CD4-positive, CD25-positive, alpha-beta regulatory T cell (primary cell): ENCODE data around the gene SPEM3. TPM values are rescaled to one million over a fixed set of nuclear protein-coding genes. Genes with fewer than 3 reads are reported as not detected.

Experiments
- ATAC-seq, 2 donors: fragments of 150-1000 bp; cut with Tn5 transposase; one replicate each; pipeline ENCODE4 v1.10.0; 2021; ENCODE audit warnings: low read depth in 2 of 2, moderate number of reproducible peaks in 2 of 2, moderate library complexity in 1 of 2
- DNase-seq, 3 donors: peaks; one replicate each; pipeline versions ENCODE4 v3.0.0 to v3.0.0-alpha.2; 2012 to 2022; ENCODE audit warnings: mixed read lengths in 1 of 3
- H3K27ac ChIP-seq: one replicate; pipeline ENCODE4 v1.7.0; 2013; ENCODE audit warnings: mild to moderate bottlenecking, low read length; ENCODE audit not compliant: insufficient read depth, poor library complexity, severe bottlenecking
- H3K27me3 ChIP-seq: one replicate; pipeline ENCODE4 v1.7.0; 2013; ENCODE audit warnings: low read length; ENCODE audit not compliant: control insufficient read depth, insufficient read depth
- H3K36me3 ChIP-seq: one replicate; pipeline ENCODE4 v1.7.0; 2013; ENCODE audit warnings: mild to moderate bottlenecking, low read length, moderate library complexity; ENCODE audit not compliant: control insufficient read depth, insufficient read depth
- H3K4me1 ChIP-seq: 2 replicates; pipeline ENCODE4 v1.7.0; 2013; ENCODE audit warnings: mild to moderate bottlenecking, low read length; ENCODE audit not compliant: insufficient read depth, control insufficient read depth, poor library complexity, severe bottlenecking
- H3K4me3 ChIP-seq: one replicate; pipeline ENCODE4 v1.7.0; 2013; ENCODE audit warnings: low read depth, mild to moderate bottlenecking, low read length, moderate library complexity
- H3K9me3 ChIP-seq, 2 experiments: 1 replicate in 1 of 2; 2 replicates in 1 of 2; pipeline ENCODE4 v1.7.0; 2013; ENCODE audit warnings: low read length in 2 of 2, mild to moderate bottlenecking in 1 of 2, moderate library complexity in 1 of 2; ENCODE audit not compliant: control insufficient read depth in 2 of 2
- H3K27ac Mint-ChIP-seq, 3 donors: one replicate each; pipeline ENCODE4 v1.8.0; 2020 to 2022; ENCODE audit warnings: mild to moderate bottlenecking in 3 of 3, mixed read lengths in 3 of 3, moderate library complexity in 2 of 3
- H3K27me3 Mint-ChIP-seq: one replicate; pipeline ENCODE4 v1.8.0; 2022; ENCODE audit warnings: mild to moderate bottlenecking, mixed read lengths
- H3K36me3 Mint-ChIP-seq: one replicate; pipeline ENCODE4 v1.8.0; 2020; ENCODE audit warnings: mixed read lengths
- H3K4me1 Mint-ChIP-seq, 4 donors: one replicate each; pipeline ENCODE4 v1.8.0; 2020 to 2022; ENCODE audit warnings: mixed read lengths in 4 of 4, mild to moderate bottlenecking in 1 of 4
- H3K4me3 Mint-ChIP-seq, 4 donors: one replicate each; pipeline ENCODE4 v1.8.0; 2020 to 2022; ENCODE audit warnings: mild to moderate bottlenecking in 4 of 4, mixed read lengths in 4 of 4, moderate library complexity in 3 of 4
- H3K9me3 Mint-ChIP-seq, 7 donors: one replicate each; pipeline ENCODE4 v1.8.0; 2020 to 2022; ENCODE audit warnings: mixed read lengths in 7 of 7, mild to moderate bottlenecking in 3 of 7, moderate library complexity in 2 of 7
- polyA plus RNA-seq, 4 donors: library from polyadenylated mRNA; unstranded; fragments of 300-500 nt; fragmentation: Illumina TruSeq; gene quantifications; one replicate each; pipeline ENCODE4 v1.2.3, GENCODE V29; 2021
- total RNA-seq: library from RNA; stranded (reverse); gene quantifications from one replicate; pipeline ENCODE4 v1.2.3, GENCODE V29; 2022

Gene SPEM3
- total and polyA plus RNA-seq, 5 donors from 2014 or later = not detected

GRCh38 chr17:7442142-7442541 is 13.5 kb downstream of the SPEM3 start:
- H3K27me3 Mint-ChIP-seq = peaks cover 78% of the 10 kb centered on the region
- H3K9me3 ChIP-seq = no peaks in the 10 kb centered on the region
- ATAC-seq (no peak), DNase-seq (no peak)
- no peaks in the 10 kb centered on the region for H3K36me3 ChIP-seq
- H3K4me3 ChIP-seq = no peak overlapping the region
- H3K9me3 Mint-ChIP-seq = peaks cover 0 to 3% (median 0%) of the 10 kb centered on the region in 7 donors
- H3K4me1 ChIP-seq = peaks cover 61% of the 10 kb centered on the region
- peaks cover 19% of the 10 kb centered on the region for H3K36me3 Mint-ChIP-seq
- H3K4me1 Mint-ChIP-seq = peaks cover 4 to 61% (median 27%) of the 10 kb centered on the region in 4 donors
- H3K27ac ChIP-seq = no peak overlapping the region
- H3K27ac Mint-ChIP-seq = no peak overlapping the region
- H3K27me3 ChIP-seq = peaks cover 34% of the 10 kb centered on the region
- H3K4me3 Mint-ChIP-seq = peak overlapping the region in 2 of 4 donors; percentile 19 to 87

DNA sequence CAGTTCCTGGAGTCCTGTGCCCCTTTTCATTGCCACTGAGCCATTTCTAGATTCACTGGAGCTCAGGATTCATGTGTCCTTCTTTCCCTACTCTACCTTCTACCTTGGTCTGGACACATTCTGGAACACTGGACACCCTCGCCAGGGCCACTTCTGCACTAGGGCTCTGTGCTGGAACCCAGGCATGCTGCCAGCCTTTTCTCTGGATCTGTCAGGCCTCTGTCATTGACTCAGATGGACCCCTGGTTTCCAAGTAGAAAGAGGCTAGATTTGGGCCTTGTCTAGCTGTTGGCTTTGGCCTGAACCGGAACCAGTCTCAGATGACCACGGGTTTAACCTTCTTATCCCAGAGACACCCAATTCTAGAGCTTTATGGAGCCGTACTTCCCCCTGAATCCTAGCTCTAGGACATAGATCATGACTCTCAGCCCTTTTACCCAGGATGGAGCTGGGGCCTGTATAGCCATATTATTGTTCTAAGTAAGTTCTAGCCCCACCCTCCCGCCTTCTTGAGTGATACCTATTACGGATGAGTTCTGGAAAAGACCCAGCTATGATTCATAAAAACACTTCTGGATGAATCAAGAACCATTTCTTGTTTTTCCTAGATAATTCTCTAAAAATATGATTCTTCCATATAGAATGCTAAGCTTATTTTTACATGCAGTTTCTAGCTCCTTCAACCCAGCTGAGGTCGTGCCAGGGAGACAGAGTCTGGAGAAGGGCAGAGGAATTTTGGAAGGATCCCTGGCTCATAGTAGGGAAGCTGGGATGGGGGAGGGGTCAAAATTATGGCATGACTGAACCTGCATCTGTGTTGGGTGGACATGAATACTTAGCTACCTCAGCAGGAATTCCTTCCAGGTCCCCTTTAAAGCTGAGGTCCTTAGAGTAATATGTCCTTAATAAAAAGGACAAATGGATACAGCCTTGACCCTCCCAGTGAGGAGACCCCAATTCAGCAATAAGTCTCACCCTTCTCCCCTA is 15.1 kb downstream of the SPEM3 start:
- no peaks in the 10 kb centered on the region for H3K36me3 ChIP-seq
- peaks cover 34% of the 10 kb centered on the region for H3K27me3 ChIP-seq
- H3K4me3 ChIP-seq = no peak overlapping the region
- H3K36me3 Mint-ChIP-seq = peaks cover 19% of the 10 kb centered on the region
- H3K9me3 Mint-ChIP-seq = peaks cover 0 to 6% (median 0%) of the 10 kb centered on the region in 7 donors
- H3K27ac ChIP-seq = no peak overlapping the region
- peaks cover 4 to 50% (median 22%) of the 10 kb centered on the region in 4 donors for H3K4me1 Mint-ChIP-seq
- no peak for ATAC-seq
- peaks cover 83% of the 10 kb centered on the region for H3K27me3 Mint-ChIP-seq
- H3K4me1 ChIP-seq = peaks cover 45% of the 10 kb centered on the region
- no peak for DNase-seq
- H3K9me3 ChIP-seq = no peaks in the 10 kb centered on the region
- no peak overlapping the region for H3K27ac Mint-ChIP-seq
- peak overlapping the region in 1 of 4 donors; percentile 50 for H3K4me3 Mint-ChIP-seq

- ATAC-seq (no peak), DNase-seq (no peak)
- Histone ChIP-seq H3K36me3 (no peaks in the 10 kb centered on the region), H3K27ac (no peak within 1 kb of the TSS), H3K27me3 (peaks cover 30% of the 10 kb centered on the region), H3K4me3 (no peak within 1 kb of the TSS), H3K9me3 (no peaks in the 10 kb centered on the region), H3K4me1 (peaks cover 33% of the 10 kb centered on the region)
- H3K4me1 Mint-ChIP-seq = peaks cover 4 to 42% (median 18%) of the 10 kb centered on the region in 4 donors
- H3K27ac Mint-ChIP-seq = peak within 1 kb of the TSS in 2 of 3 donors; percentile 40 to 76
- H3K9me3 Mint-ChIP-seq = peaks cover 0 to 6% (median 0%) of the 10 kb centered on the region in 7 donors
- H3K36me3 Mint-ChIP-seq = peaks cover 18% of the 10 kb centered on the region
- peak within 1 kb of the TSS; percentile 62 to 85 (median 78) for H3K4me3 Mint-ChIP-seq
- H3K27me3 Mint-ChIP-seq = peaks cover 84% of the 10 kb centered on the region
Measured at GRCh38 chr17:7444682-7445618, 16.3 kb downstream of the SPEM3 start, which contains the start of gene CHRNB1. Gene CHRNB1, plus strand, starts transcription at chr17:7445061. Its CDS starts 67 bp downstream, at chr17:7445128.

DNA sequence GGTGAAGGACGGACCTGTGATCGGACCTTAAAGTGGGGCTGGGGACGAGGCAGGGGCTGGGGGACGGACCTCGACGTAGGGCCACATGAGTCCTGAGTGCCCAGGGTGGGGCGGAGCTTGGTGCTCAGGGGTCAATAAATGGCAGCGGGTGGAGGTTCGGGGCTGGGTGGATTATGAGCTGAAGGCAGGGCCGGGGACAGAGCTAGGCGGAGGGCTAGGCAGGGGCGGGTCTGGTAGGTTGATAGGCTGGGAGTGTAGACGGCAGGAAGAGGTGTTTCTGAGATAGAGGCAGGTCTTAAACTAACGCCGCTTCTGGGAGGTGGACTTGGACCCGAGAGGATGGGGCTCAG is 16.9 kb downstream of the SPEM3 start:
- H3K27me3 ChIP-seq = peaks cover 30% of the 10 kb centered on the region
- Mint-ChIP-seq H3K36me3 (peaks cover 21% of the 10 kb centered on the region), H3K27ac (peak overlapping the region in 2 of 3 donors; percentile 40 to 76), H3K4me3 (peak overlapping the region; percentile 62 to 85 (median 78)), H3K27me3 (peaks cover 77% of the 10 kb centered on the region), H3K4me1 (peaks cover 8 to 38% (median 14%) of the 10 kb centered on the region in 4 donors), H3K9me3 (peaks cover 0 to 6% (median 0%) of the 10 kb centered on the region in 7 donors)
- ATAC-seq (peak; percentile 72 to 83), DNase-seq (peak in 2 of 3 donors; percentile 44 to 64)
- peaks cover 27% of the 10 kb centered on the region for H3K4me1 ChIP-seq
- H3K36me3 ChIP-seq = no peaks in the 10 kb centered on the region
- H3K27ac ChIP-seq = no peak overlapping the region
- H3K9me3 ChIP-seq = no peaks in the 10 kb centered on the region
- no peak overlapping the region for H3K4me3 ChIP-seq

- Mint-ChIP-seq H3K36me3 (peaks cover 21% of the 10 kb centered on the region), H3K4me3 (peak overlapping the region in 1 of 4 donors; percentile 24), H3K4me1 (peaks cover 8 to 33% (median 14%) of the 10 kb centered on the region in 4 donors), H3K27me3 (peaks cover 49% of the 10 kb centered on the region), H3K9me3 (peaks cover 0 to 6% (median 0%) of the 10 kb centered on the region in 7 donors), H3K27ac (no peak overlapping the region)
- no peak overlapping the region for H3K27ac ChIP-seq
- DNase-seq = no peak
- H3K27me3 ChIP-seq = peaks cover 13% of the 10 kb centered on the region
- H3K4me3 ChIP-seq = no peak overlapping the region
- H3K36me3 ChIP-seq = no peaks in the 10 kb centered on the region
- H3K4me1 ChIP-seq = peaks cover 21% of the 10 kb centered on the region
- no peaks in the 10 kb centered on the region for H3K9me3 ChIP-seq
- no peak for ATAC-seq
Measured at GRCh38 chr17:7448461-7448860, 19.8 kb downstream of the SPEM3 start.

DNA sequence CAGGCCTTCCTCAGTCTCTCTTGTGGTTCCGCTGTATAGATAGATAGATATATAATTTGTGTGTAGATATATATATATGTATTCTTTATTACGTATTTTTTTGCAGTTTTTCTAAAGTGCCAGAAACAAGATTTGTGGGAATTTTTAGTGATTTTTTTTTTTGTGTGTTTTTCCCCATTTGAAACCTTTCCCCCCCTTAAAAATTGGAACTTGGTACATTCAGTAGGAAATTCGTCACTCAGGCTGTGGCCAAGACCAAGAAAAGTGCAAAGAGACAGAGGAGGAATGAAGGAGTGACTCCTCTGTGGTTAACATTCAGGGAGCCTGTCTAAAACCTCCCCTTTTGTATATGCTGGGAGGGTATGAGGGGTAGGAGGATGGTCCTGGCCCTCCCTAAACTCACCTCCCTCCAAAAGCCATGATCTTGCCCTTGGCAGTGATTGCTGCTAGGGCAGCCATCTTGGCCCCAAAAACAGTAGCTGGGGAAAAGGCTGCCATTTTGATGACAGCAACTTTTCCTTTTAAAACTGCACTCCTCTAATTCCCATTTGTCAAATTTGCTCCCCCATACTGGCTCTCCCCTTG is 31.4 kb downstream of the SPEM3 start:
- H3K27me3 ChIP-seq = no peaks in the 10 kb centered on the region
- Mint-ChIP-seq H3K4me3 (peak overlapping the region in 2 of 4 donors; percentile 8 to 62), H3K36me3 (peaks cover 6% of the 10 kb centered on the region), H3K27me3 (peaks cover 6% of the 10 kb centered on the region), H3K9me3 (peaks cover 0 to 2% (median 0%) of the 10 kb centered on the region in 7 donors), H3K4me1 (peaks cover 12 to 26% (median 17%) of the 10 kb centered on the region in 4 donors), H3K27ac (no peak overlapping the region)
- H3K4me3 ChIP-seq = no peak overlapping the region
- H3K9me3 ChIP-seq = no peaks in the 10 kb centered on the region
- DNase-seq (no peak), ATAC-seq (no peak)
- H3K4me1 ChIP-seq = peaks cover 15% of the 10 kb centered on the region
- no peak overlapping the region for H3K27ac ChIP-seq
- H3K36me3 ChIP-seq = peaks cover 9% of the 10 kb centered on the region
